ENCODE results near the gene GNG4.

The GNG4 gene

GRCh38 chr1:235504122-235504493 lies 145.5 kb downstream of the GNG4 start, which contains the start of gene B3GALNT2:
Gene B3GALNT2 (minus strand): TSS chr1:235504452. CDS start chr1:235504252, 200 bp downstream.
- Histone ChIP-seq H3K79me2 (ENCODE audit: low read length) (peaks cover 45% of the 10 kb centered on the region), H3K4me2 (ENCODE audit: low read depth, low read length) (peak within 1 kb of the TSS; percentile 75), H3K4me3 (ENCODE audit: low read length) (peak within 1 kb of the TSS; percentile 77), H3K9ac (ENCODE audit: low read length) (peak within 1 kb of the TSS; percentile 87), H2AFZ (ENCODE audit: low read length) (peak within 1 kb of the TSS; percentile 68), H3K9me3 (replicated peaks; ENCODE audit: insufficient read depth, low read length) (no peaks in the 10 kb centered on the region), H3K27me3 (replicated peaks; ENCODE audit: insufficient read depth, low read length) (no peaks in the 10 kb centered on the region), H3K4me1 (ENCODE audit: low read length) (peaks cover 17% of the 10 kb centered on the region), H4K20me1 (ENCODE audit: insufficient read depth, low read length) (peaks cover 7% of the 10 kb centered on the region), H3K9me2 (replicated peaks; ENCODE audit: insufficient read depth, low read length) (no peaks in the 10 kb centered on the region), H3K36me3 (replicated peaks; ENCODE audit: insufficient read depth, low read length) (no peaks in the 10 kb centered on the region), H3K27ac (ENCODE audit: low read length) (peak within 1 kb of the TSS; percentile 89), H3F3A (ENCODE audit: insufficient read depth, low read length) (peaks cover 30% of the 10 kb centered on the region)
- TF ChIP-seq EZH2phosphoT487 (IDR thresholded peaks at IDR 0.05; ENCODE audit: low read length) (no peak), EZH2 (optimal IDR thresholded peaks at IDR 0.05; ENCODE audit: low read depth, low read length) (no peak), CTCF (IDR thresholded peaks at IDR 0.05; ENCODE audit: low read length) (no peak)
- no peak for DNase-seq

GRCh38 chr1:235503403-235504121 lies 146.0 kb downstream of the GNG4 start:
- Histone ChIP-seq H3K27me3 (replicated peaks; ENCODE audit: insufficient read depth, low read length) (no peaks in the 10 kb centered on the region), H3K9me3 (replicated peaks; ENCODE audit: insufficient read depth, low read length) (no peaks in the 10 kb centered on the region), H3K4me3 (ENCODE audit: low read length) (peak overlapping the region; percentile 62), H4K20me1 (ENCODE audit: insufficient read depth, low read length) (peaks cover 7% of the 10 kb centered on the region), H3K79me2 (ENCODE audit: low read length) (peaks cover 51% of the 10 kb centered on the region), H3K36me3 (replicated peaks; ENCODE audit: insufficient read depth, low read length) (no peaks in the 10 kb centered on the region), H2AFZ (ENCODE audit: low read length) (peak overlapping the region; percentile 48), H3F3A (ENCODE audit: insufficient read depth, low read length) (peaks cover 30% of the 10 kb centered on the region), H3K9me2 (replicated peaks; ENCODE audit: insufficient read depth, low read length) (no peaks in the 10 kb centered on the region), H3K27ac (ENCODE audit: low read length) (peak overlapping the region; percentile 89), H3K4me1 (ENCODE audit: low read length) (peaks cover 17% of the 10 kb centered on the region), H3K4me2 (ENCODE audit: low read depth, low read length) (peak overlapping the region; percentile 75), H3K9ac (ENCODE audit: low read length) (peak overlapping the region; percentile 52)
- peak; percentile 69 for DNase-seq
- no peak for TF ChIP-seq EZH2phosphoT487 (IDR thresholded peaks at IDR 0.05; ENCODE audit: low read length)
- TF ChIP-seq CTCF (IDR thresholded peaks at IDR 0.05; ENCODE audit: low read length): no peak
- no peak for TF ChIP-seq EZH2 (optimal IDR thresholded peaks at IDR 0.05; ENCODE audit: low read depth, low read length)

GRCh38 chr1:235502601-235503402 lies 146.8 kb downstream of the GNG4 start:
- peak overlapping the region; percentile 62 for H3K4me3 ChIP-seq (ENCODE audit: low read length)
- no peaks in the 10 kb centered on the region for H3K9me2 ChIP-seq (replicated peaks; ENCODE audit: insufficient read depth, low read length)
- peak; percentile 21 for DNase-seq
- H4K20me1 ChIP-seq (ENCODE audit: insufficient read depth, low read length): peaks cover 7% of the 10 kb centered on the region
- no peak for TF ChIP-seq EZH2 (optimal IDR thresholded peaks at IDR 0.05; ENCODE audit: low read depth, low read length)
- TF ChIP-seq CTCF (IDR thresholded peaks at IDR 0.05; ENCODE audit: low read length): no peak
- no peak for TF ChIP-seq EZH2phosphoT487 (IDR thresholded peaks at IDR 0.05; ENCODE audit: low read length)
- H3K9ac ChIP-seq (ENCODE audit: low read length): peak overlapping the region; percentile 52
- H3K4me2 ChIP-seq (ENCODE audit: low read depth, low read length): peak overlapping the region; percentile 75
- H3K9me3 ChIP-seq (replicated peaks; ENCODE audit: insufficient read depth, low read length): no peaks in the 10 kb centered on the region
- peaks cover 58% of the 10 kb centered on the region for H3K79me2 ChIP-seq (ENCODE audit: low read length)
- H3K27me3 ChIP-seq (replicated peaks; ENCODE audit: insufficient read depth, low read length): no peaks in the 10 kb centered on the region
- peak overlapping the region; percentile 48 for H2AFZ ChIP-seq (ENCODE audit: low read length)
- H3F3A ChIP-seq (ENCODE audit: insufficient read depth, low read length): peaks cover 30% of the 10 kb centered on the region
- H3K27ac ChIP-seq (ENCODE audit: low read length): peak overlapping the region; percentile 89; the same call in 1 of the 2 replicates
- no peaks in the 10 kb centered on the region for H3K36me3 ChIP-seq (replicated peaks; ENCODE audit: insufficient read depth, low read length)
- H3K4me1 ChIP-seq (ENCODE audit: low read length): peaks cover 17% of the 10 kb centered on the region
